Pancreas (tissue), 10 donors: ENCODE data around the gene BAZ2B. TPM values are rescaled to one million over a fixed set of nuclear protein-coding genes. Genes with fewer than 3 reads are reported as not detected.
"Not testable (repeated sequence)": the region's sequence is repeated elsewhere in the genome, so short reads cannot be mapped to it uniquely, and the experiment has no call there.

ENCODE experiments used
- ATAC-seq, 4 donors: fragments of 200-7000 bp; cut with Tn5 transposase; one replicate each; pipeline versions ENCODE4 v1.8.0 to v1.9.1; 2020; ENCODE audit warnings: mild to moderate bottlenecking in 4 of 4, moderate library complexity in 4 of 4
- DNase-seq, 6 donors: peaks; one replicate each; pipeline ENCODE4 v3.0.0-alpha.2; 2020
- FAIRE-seq: peaks from 2 replicates; lab custom pipeline; 2012; peaks lifted over from hg19 to GRCh38; lab: Jason Lieb, UNC
- H3K27ac ChIP-seq, 4 donors: fragments of 200-600 bp; sonication (generic); 1 replicate in 3 of 4; 2 replicates in 1 of 4; pipeline versions ENCODE4 v1.5.0 to v1.8.0; 2020
- H3K27me3 ChIP-seq, 4 donors: fragments of 200-600 bp; one replicate each; pipeline ENCODE4 v1.8.0; 2021
- H3K36me3 ChIP-seq, 3 donors: fragments of 200-600 bp; sonication (generic) in 1 of 3; one replicate each; pipeline versions ENCODE4 v1.5.0 to v1.8.0; 2020 to 2021
- H3K4me1 ChIP-seq, 3 donors: fragments of 200-600 bp; one replicate each; pipeline ENCODE4 v1.8.0; 2021
- H3K4me3 ChIP-seq, 4 donors: fragments of 200-600 bp; sonication (generic) in 2 of 4; one replicate each; pipeline versions ENCODE4 v1.5.0 to v1.8.0; 2020 to 2021
- H3K9me3 ChIP-seq, 4 donors: fragments of 200-600 bp; one replicate each; pipeline ENCODE4 v1.8.0; 2021
- WGBS, 2 donors: extraction: QIAGEN DNeasy Blood & Tissue Kit; methylation state at CpG; one replicate each; pipeline ENCODE4 v1.1.7; 2013; 5-methylcytosine and 5-hydroxymethylcytosine counted together
- intact Hi-C, 3 donors: fragments of 100-400 bp; cut with DNase I; formaldehyde crosslinking; loops; one replicate each; pipeline versions ENCODE4 v1.11.1 to v1.14.2; 2022
- polyA plus RNA-seq, 2 donors: library from polyadenylated mRNA; stranded (reverse); fragments of 200-250 nt; gene quantifications; one replicate each; pipeline ENCODE4 v1.2.3, GENCODE V29; 2013
- total RNA-seq, 6 donors: library from RNA; stranded (reverse); fragmentation: NEBNext Ultra II Directional in 4 of 6; extraction: Animal tissue kit (Norgen Biotek cat#: 25700) in 4 of 6; gene quantifications; one replicate each; pipeline versions ENCODE4 v1.2.1 to v1.2.4, GENCODE V29; 2021 to 2023
- TF ChIP-seq, protein P1 (sequence below), 4 donors: fragments of 200-600 bp; sonication (generic) in 3 of 4; IDR thresholded peaks; one replicate each; pipeline versions ENCODE4 v1.5.0 to v1.8.0; 2021; ENCODE audit warnings: antibody characterized with exemption in 4 of 4
- donor health status: healthy with polysubstance abuse.
- donor health status: DM: no; HTN: no; CAD: no; lungs with moderate emphysema.
- donor health status: DM: no; HTN: no; CAD: no.
- donor health status: control.
- donor health status: control.
- donor health status: Bipolar disorder and iron deficiency.
- donor health status: DM: yes; HTN: yes; CAD: no.
- donor health status: DM: no; HTN: no; CAD: no.
- donor health status: DM: no; HTN: no; CAD: no.
- donor health status: DM: yes; HTN: yes; CAD: no.

Gene BAZ2B
- total and polyA plus RNA-seq, 8 donors, result 14.4 to 52.1 (median 34.4) TPM

DNA sequence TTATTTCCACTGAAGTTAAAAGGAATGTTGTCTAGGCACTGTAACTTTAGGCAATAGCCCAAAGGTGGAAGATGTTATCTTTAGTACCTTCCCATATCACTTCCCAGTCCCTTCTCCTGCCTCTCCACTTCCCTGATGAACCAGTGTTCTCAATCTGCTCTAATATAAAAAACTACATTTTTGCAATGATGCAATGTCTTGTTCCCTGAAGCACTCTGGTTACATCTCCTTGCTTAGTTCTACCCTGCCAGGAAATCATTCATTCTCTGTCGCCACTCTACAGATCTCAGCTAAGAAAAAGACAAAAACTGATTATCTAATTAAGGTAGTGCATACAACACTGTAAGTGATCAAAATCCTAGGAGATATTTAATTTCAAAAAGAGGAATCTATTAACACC, 71.3 kb downstream of the BAZ2B start:
- Histone ChIP-seq H3K27me3 (no peaks in the 10 kb centered on the region), H3K4me1 (no peaks in the 10 kb centered on the region), H3K36me3 (peaks cover 0 to 7% (median 0%) of the 10 kb centered on the region in 3 donors), H3K4me3 (no peak overlapping the region), H3K9me3 (no peaks in the 10 kb centered on the region), H3K27ac (no peak overlapping the region)
- intact Hi-C loops, result no loop called here
- TF ChIP-seq, protein P1, sequence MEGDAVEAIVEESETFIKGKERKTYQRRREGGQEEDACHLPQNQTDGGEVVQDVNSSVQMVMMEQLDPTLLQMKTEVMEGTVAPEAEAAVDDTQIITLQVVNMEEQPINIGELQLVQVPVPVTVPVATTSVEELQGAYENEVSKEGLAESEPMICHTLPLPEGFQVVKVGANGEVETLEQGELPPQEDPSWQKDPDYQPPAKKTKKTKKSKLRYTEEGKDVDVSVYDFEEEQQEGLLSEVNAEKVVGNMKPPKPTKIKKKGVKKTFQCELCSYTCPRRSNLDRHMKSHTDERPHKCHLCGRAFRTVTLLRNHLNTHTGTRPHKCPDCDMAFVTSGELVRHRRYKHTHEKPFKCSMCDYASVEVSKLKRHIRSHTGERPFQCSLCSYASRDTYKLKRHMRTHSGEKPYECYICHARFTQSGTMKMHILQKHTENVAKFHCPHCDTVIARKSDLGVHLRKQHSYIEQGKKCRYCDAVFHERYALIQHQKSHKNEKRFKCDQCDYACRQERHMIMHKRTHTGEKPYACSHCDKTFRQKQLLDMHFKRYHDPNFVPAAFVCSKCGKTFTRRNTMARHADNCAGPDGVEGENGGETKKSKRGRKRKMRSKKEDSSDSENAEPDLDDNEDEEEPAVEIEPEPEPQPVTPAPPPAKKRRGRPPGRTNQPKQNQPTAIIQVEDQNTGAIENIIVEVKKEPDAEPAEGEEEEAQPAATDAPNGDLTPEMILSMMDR (IDR thresholded peaks at IDR 0.05), result no peak
- ATAC-seq (no peak), DNase-seq (no peak), FAIRE-seq (no peak)
- WGBS, 2 donors, result 97% methylated on average over 1 of the region's 1 CpG

DNA sequence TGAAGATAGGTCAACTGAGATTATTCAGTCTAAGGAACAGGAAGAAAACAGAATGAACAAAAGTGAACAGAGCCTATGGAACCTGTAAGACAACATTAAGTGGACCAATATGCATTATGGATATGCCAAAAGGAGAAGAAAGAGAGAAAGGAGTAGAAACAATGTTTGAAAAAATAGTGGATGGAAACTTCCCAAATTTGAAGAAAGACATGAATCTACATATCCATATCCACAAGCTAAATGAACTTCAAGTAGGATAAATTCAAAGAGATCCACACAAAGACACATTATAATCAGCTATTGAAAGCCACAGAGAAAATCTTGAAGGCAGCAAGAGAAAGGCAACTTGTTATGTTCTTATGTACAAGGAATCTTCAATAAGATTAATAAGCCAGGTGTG, 74.2 kb downstream of the BAZ2B start:
- Histone ChIP-seq H3K4me1 (no peaks in the 10 kb centered on the region), H3K4me3 (no peak overlapping the region), H3K9me3 (no peaks in the 10 kb centered on the region), H3K27ac (no peak overlapping the region), H3K36me3 (peaks cover 0 to 7% (median 0%) of the 10 kb centered on the region in 3 donors), H3K27me3 (no peaks in the 10 kb centered on the region)
- TF ChIP-seq, protein P1 (IDR thresholded peaks at IDR 0.05), result no peak
- FAIRE-seq (no peak), ATAC-seq (no peak), DNase-seq (no peak)
- intact Hi-C loops, result no loop called here

DNA sequence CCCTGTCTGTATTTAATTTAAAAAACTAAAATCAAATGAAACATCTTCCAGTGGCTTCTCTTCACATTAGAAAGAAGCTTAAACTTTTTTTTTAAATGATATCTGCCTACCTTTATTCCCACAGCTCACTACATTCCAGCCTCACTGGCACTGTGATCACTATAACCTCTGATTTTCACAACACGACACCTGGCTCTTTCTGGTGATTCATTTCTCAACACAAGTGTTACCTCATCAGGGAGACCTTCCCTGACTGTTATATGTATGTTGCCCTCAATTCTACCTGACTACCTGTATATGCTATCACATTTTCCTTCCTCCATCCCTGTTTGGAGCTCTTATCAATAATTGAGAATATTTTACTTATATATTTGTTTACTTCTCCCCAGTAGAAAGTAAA, 76.6 kb downstream of the BAZ2B start:
- FAIRE-seq, result no peak
- no peak overlapping the region for H3K4me3 ChIP-seq
- WGBS, 2 donors, result 93 to 97% methylated on average over 1 of the region's 1 CpG
- no peak for ATAC-seq
- H3K27me3 ChIP-seq, result no peaks in the 10 kb centered on the region
- intact Hi-C loops, result no loop called here
- H3K36me3 ChIP-seq, result peaks cover 0 to 7% (median 0%) of the 10 kb centered on the region in 3 donors
- no peak overlapping the region for H3K27ac ChIP-seq
- TF ChIP-seq, protein P1 (IDR thresholded peaks at IDR 0.05), result no peak
- H3K9me3 ChIP-seq, result no peaks in the 10 kb centered on the region
- DNase-seq, result no peak
- no peaks in the 10 kb centered on the region for H3K4me1 ChIP-seq

DNA sequence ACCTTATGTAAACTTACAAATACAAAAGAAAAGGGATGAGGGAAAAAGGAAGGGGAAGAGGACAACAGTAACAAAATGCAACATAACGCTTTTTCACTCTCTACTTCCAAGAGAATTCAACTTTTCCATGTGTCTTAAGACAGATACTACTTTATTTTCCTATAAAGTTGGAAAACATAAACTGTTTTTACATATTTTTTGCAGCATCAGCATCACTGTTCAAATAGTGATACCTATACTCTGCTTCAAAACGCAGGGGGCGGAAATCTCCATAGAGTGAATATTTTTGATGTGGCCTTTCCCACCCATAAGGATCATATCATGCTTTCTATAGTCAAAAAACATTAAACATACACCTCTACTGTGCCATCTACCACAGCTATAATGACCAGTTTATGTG, 77.5 kb downstream of the BAZ2B start:
- Histone ChIP-seq H3K27ac (no peak overlapping the region), H3K9me3 (no peaks in the 10 kb centered on the region), H3K4me3 (no peak overlapping the region), H3K27me3 (no peaks in the 10 kb centered on the region), H3K4me1 (no peaks in the 10 kb centered on the region), H3K36me3 (peaks cover 0 to 7% (median 0%) of the 10 kb centered on the region in 3 donors)
- TF ChIP-seq, protein P1 (IDR thresholded peaks at IDR 0.05), result no peak
- intact Hi-C loops, result no loop called here
- no peak for DNase-seq
- WGBS, 2 donors, result 98% methylated on average over 3 of the region's 3 CpGs
- no peak for ATAC-seq
- FAIRE-seq, result no peak

DNA sequence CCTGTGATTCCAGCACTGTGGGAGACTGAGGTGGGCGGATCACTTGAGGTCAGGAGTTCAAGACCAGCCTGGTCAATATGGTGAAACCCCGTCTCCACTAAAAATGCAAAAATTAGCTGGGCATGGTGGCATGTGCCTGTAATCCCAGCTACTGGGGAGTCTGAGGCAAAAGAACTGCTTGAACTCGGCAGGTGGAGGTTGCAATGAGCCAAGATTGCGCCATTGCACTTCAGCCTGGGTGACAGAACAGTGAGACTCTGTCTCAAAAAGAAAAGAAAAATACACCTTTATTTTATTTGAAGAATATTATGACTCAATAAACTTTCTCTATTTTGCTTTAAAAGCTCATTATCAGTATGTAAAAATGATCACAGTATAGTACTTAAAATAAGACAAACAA, 81.1 kb downstream of the BAZ2B start:
- not testable (repeated sequence) for FAIRE-seq, H3K36me3 ChIP-seq

More for the DNA sequence above, 81.1 kb downstream of the BAZ2B start:
- H3K9me3 ChIP-seq, ATAC-seq, H3K4me1 ChIP-seq, H3K27ac ChIP-seq, intact Hi-C loops, H3K27me3 ChIP-seq, DNase-seq, H3K4me3 ChIP-seq: not testable (repeated sequence)
- WGBS, 2 donors, result 98% methylated on average over 4 of the region's 4 CpGs
